MM.1S (cell line): Measurements from ENCODE around the gene MND1.

Experiments used
- EZH2phosphoT487 ChIP-seq: fragments of 300-600 bp; sonication (generic); IDR thresholded peaks from 2 replicates; pipeline ENCODE4 v1.6.1; 2018; ENCODE audit warnings: antibody characterized with exemption, low read length
- TF ChIP-seq, protein P1 (sequence below): fragments of 300-600 bp; sonication (generic); IDR thresholded peaks from 2 replicates; pipeline ENCODE4 v1.5.1; 2016; ENCODE audit warnings: antibody characterized with exemption, low read length, mixed read lengths

- TF ChIP-seq, protein P1, sequence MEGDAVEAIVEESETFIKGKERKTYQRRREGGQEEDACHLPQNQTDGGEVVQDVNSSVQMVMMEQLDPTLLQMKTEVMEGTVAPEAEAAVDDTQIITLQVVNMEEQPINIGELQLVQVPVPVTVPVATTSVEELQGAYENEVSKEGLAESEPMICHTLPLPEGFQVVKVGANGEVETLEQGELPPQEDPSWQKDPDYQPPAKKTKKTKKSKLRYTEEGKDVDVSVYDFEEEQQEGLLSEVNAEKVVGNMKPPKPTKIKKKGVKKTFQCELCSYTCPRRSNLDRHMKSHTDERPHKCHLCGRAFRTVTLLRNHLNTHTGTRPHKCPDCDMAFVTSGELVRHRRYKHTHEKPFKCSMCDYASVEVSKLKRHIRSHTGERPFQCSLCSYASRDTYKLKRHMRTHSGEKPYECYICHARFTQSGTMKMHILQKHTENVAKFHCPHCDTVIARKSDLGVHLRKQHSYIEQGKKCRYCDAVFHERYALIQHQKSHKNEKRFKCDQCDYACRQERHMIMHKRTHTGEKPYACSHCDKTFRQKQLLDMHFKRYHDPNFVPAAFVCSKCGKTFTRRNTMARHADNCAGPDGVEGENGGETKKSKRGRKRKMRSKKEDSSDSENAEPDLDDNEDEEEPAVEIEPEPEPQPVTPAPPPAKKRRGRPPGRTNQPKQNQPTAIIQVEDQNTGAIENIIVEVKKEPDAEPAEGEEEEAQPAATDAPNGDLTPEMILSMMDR = no peak
- TF ChIP-seq EZH2phosphoT487 = no peak
Measured at GRCh38 chr4:153426207-153426885, 81.9 kb downstream of the MND1 start.
